ENCODE data around the gene KIF3A.

DNA sequence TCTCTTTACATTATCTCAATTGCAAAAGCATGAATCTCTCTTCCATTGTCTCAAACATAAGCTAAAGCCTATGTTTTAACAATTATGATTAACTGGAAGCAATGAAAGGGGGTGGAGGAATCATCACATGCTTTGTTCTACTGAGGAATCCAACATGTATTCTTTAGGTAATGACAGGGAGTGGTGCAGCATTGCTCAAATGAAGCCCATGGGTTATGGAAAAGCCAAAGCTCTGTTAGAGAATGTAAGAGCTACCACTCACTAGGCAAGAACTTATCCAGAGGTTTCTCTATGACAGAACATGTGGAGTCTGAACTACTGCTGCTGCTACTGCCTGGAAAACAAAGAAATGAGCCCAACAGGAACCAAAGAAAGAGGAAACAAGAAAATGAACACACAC is 28.7 kb downstream of the KIF3A start:
- TF ChIP-seq, protein P1, sequence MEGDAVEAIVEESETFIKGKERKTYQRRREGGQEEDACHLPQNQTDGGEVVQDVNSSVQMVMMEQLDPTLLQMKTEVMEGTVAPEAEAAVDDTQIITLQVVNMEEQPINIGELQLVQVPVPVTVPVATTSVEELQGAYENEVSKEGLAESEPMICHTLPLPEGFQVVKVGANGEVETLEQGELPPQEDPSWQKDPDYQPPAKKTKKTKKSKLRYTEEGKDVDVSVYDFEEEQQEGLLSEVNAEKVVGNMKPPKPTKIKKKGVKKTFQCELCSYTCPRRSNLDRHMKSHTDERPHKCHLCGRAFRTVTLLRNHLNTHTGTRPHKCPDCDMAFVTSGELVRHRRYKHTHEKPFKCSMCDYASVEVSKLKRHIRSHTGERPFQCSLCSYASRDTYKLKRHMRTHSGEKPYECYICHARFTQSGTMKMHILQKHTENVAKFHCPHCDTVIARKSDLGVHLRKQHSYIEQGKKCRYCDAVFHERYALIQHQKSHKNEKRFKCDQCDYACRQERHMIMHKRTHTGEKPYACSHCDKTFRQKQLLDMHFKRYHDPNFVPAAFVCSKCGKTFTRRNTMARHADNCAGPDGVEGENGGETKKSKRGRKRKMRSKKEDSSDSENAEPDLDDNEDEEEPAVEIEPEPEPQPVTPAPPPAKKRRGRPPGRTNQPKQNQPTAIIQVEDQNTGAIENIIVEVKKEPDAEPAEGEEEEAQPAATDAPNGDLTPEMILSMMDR (IDR thresholded peaks at IDR 0.05; ENCODE audit: low read depth, low read length, poor library complexity, severe bottlenecking) = no peak
- TF ChIP-seq EZH2phosphoT487 (IDR thresholded peaks at IDR 0.05; ENCODE audit: borderline replicate concordance, low read length) = no peak
